Measurements from ENCODE around the gene MDGA2. TPM values are rescaled to one million over a fixed set of nuclear protein-coding genes. Genes with fewer than 3 reads are reported as not detected.

The MDGA2 gene
- total and polyA plus RNA-seq, 2 of the 8 experiments (the other 6 are each of a cell fraction or from before 2014, with no cell fraction given), result 0.11 to 0.69 TPM

DNA sequence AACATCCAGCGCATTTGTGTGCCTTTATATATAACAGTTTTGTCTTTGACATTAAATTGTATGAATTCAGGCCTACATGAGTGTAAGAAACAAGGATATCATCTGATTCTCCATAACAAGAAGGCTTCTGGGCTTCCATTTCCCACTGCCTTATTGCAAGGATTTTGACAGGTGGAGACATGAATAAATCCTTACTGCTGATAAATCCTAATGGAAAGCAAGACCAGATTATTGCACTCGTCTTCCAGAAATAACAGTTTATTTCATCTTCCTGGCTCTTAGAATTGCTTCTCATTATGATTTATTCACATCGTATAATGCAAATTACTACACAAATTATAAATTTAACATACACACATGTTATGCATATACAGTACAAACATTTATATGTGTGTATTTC, 348.1 kb downstream of the MDGA2 start:
- H3K4me1 ChIP-seq (replicated peaks in 1 of 4; ENCODE audit: control insufficient read depth in 3 of 4, insufficient read depth in 4 of 4, low read length in 3 of 4), result no peaks in the 10 kb centered on the region
- TF ChIP-seq JUN (IDR thresholded peaks at IDR 0.05; ENCODE audit: low read depth, low read length) (no peak), CHD2 (IDR thresholded peaks at IDR 0.05; ENCODE audit: low read length) (no peak), SIX5 (IDR thresholded peaks at IDR 0.05; ENCODE audit: low read depth, low read length) (no peak), SIN3A (conservative IDR thresholded peaks at IDR 0.05 in 1 of 2, IDR thresholded peaks at IDR 0.05 in 1 of 2; ENCODE audit: low read depth in 1 of 2, low read length in 2 of 2) (no peak), SIRT6 (IDR thresholded peaks at IDR 0.05; ENCODE audit: low read length) (no peak), RXRA (IDR thresholded peaks at IDR 0.05; ENCODE audit: insufficient read depth, low read depth, low read length) (no peak), NANOG (IDR thresholded peaks at IDR 0.05; ENCODE audit: insufficient read depth, low read depth, low read length, poor library complexity, severe bottlenecking) (no peak), SP2 (IDR thresholded peaks at IDR 0.05; ENCODE audit: low read length) (no peak), FOSL1 (IDR thresholded peaks at IDR 0.05; ENCODE audit: insufficient read depth, low read depth, low read length) (no peak), HDAC2 (IDR thresholded peaks at IDR 0.05; ENCODE audit: borderline replicate concordance in 1 of 2, low read depth in 2 of 2, low read length in 2 of 2) (no peak)
- H3K56ac ChIP-seq (replicated peaks; ENCODE audit: insufficient read length, low read depth, low read length), result no peak overlapping the region
- FAIRE-seq, result no peak
- H2BK20ac ChIP-seq (ENCODE audit: low read length), result no peak overlapping the region
- H3K27me3 ChIP-seq (replicated peaks in 1 of 4; ENCODE audit: control insufficient read depth in 3 of 4, extremely low read depth in 1 of 4, insufficient read depth in 3 of 4, low read length in 3 of 4), result no peaks in the 10 kb centered on the region
- H3K79me1 ChIP-seq (ENCODE audit: low read depth, low read length), result no peaks in the 10 kb centered on the region
- no peak overlapping the region for H2AK5ac ChIP-seq (ENCODE audit: low read depth, low read length)
- no peak overlapping the region for H2BK12ac ChIP-seq (ENCODE audit: low read depth, low read length)
- H3K23ac ChIP-seq (ENCODE audit: insufficient read length), result no peak overlapping the region
- H3K79me2 ChIP-seq (ENCODE audit: control insufficient read depth in 1 of 2, insufficient read depth in 2 of 2, low read length in 2 of 2), result no peaks in the 10 kb centered on the region
- no peaks in the 10 kb centered on the region for H3K9me3 ChIP-seq (ENCODE audit: insufficient read depth in 2 of 2, low read depth in 1 of 2, low read length in 1 of 2)
- H3K4me2 ChIP-seq (ENCODE audit: insufficient read depth in 1 of 2, low read depth in 2 of 2, low read length in 2 of 2), result no peak overlapping the region
- no peak overlapping the region for H4K91ac ChIP-seq (replicated peaks; ENCODE audit: insufficient read length, low read length)
- H3K36me3 ChIP-seq (ENCODE audit: control insufficient read depth in 2 of 4, insufficient read depth in 4 of 4, low read length in 3 of 4), result no peaks in the 10 kb centered on the region
- no peak overlapping the region for H2BK120ac ChIP-seq (replicated peaks; ENCODE audit: low read depth, low read length)
- no peak overlapping the region for H4K8ac ChIP-seq (ENCODE audit: extremely low read depth, insufficient read depth, low read length)
- H3K4me3 ChIP-seq (ENCODE audit: extremely low read depth in 1 of 4, insufficient read depth in 2 of 4, low read depth in 3 of 4, low read length in 4 of 4), result no peak overlapping the region
- no peak overlapping the region for H3K4ac ChIP-seq (replicated peaks; ENCODE audit: insufficient read length, low read depth, low read length)
- no peak overlapping the region for H2BK5ac ChIP-seq (ENCODE audit: low read depth, low read length)
- no peak overlapping the region for H2AFZ ChIP-seq (ENCODE audit: low read length)
- no peaks in the 10 kb centered on the region for H4K20me1 ChIP-seq (replicated peaks in 1 of 2; ENCODE audit: control insufficient read depth in 1 of 2, insufficient read depth in 2 of 2, low read length in 2 of 2)
- H3K27ac ChIP-seq (ENCODE audit: low read depth, low read length), result no peak overlapping the region
- H2BK15ac ChIP-seq (ENCODE audit: low read length), result no peak overlapping the region
- CTCF ChIA-PET (ENCODE audit: partially characterized antibody), result no interaction called here
- WGBS, 2 experiments (ENCODE audit: extremely low coverage in 1 of 2, insufficient coverage in 1 of 2, insufficient read length in 1 of 2, insufficient replicate concordance in 2 of 2, low coverage in 1 of 2, low lambda C conversion rate in 2 of 2, missing lambda C conversion rate in 1 of 2), result 94% methylated on average over 3 of the region's 3 CpGs; no CpG with 5 or more reads in 1 of the 2 experiments
- POLR2A ChIA-PET (ENCODE audit: partially characterized antibody), result interaction anchor here (0.7 kb wide), 1 partner anchor 10 kb away, joined by 4 read pairs; no protein-coding TSS in a partner anchor
- no peaks in the 10 kb centered on the region; the same call in 1 of the 2 replicates for H3K23me2 ChIP-seq (ENCODE audit: low read depth, low read length)
- H4K5ac ChIP-seq (ENCODE audit: insufficient read length, low read depth, low read length), result no peak overlapping the region
- no peak overlapping the region for H3K14ac ChIP-seq (ENCODE audit: insufficient read length)
- H3K18ac ChIP-seq (ENCODE audit: extremely low read depth, low read length), result no peak overlapping the region
- H3K9ac ChIP-seq (replicated peaks in 1 of 4; ENCODE audit: extremely low read depth in 1 of 4, low read depth in 3 of 4, low read length in 3 of 4), result no peak overlapping the region
- no peak for DNase-seq (ENCODE audit: low read depth in 1 of 2, low spot score in 2 of 2)

Measured in H1 (cell line).